Myocyte (in vitro differentiated cells): ENCODE results near the gene CLIP4. TPM values are rescaled to one million over a fixed set of nuclear protein-coding genes. Genes with fewer than 3 reads are reported as not detected.
A peak's percentile ranks its signal among the peaks of the same experiment; 100 is the strongest.

Source experiments
- DNase-seq: peaks from one replicate; pipeline ENCODE4 v3.0.0-alpha.2; 2012; ENCODE audit warnings: low read depth
- total RNA-seq: library from RNA; depleted of rRNA; stranded (reverse); fragments of >200 nt; gene quantifications from 2 replicates; pipeline ENCODE4 v1.2.3, GENCODE V29; 2014

CLIP4 gene
- total RNA-seq, 1 donor from 2014 or later = 126 TPM

GRCh38 chr2:29218550-29219125 lies 103.4 kb downstream of the CLIP4 start:
- DNase-seq = no peak

GRCh38 chr2:29219374-29219773 lies 104.2 kb downstream of the CLIP4 start:
- DNase-seq = no peak

GRCh38 chr2:29220506-29221270 lies 105.5 kb downstream of the CLIP4 start:
- no peak for DNase-seq

- no peak for DNase-seq
Measured at GRCh38 chr2:29222381-29223179, 107.4 kb downstream of the CLIP4 start.

- no peak for DNase-seq
Measured at GRCh38 chr2:29223257-29223656, 108.0 kb downstream of the CLIP4 start.

GRCh38 chr2:29223851-29224692 lies 108.9 kb downstream of the CLIP4 start:
- DNase-seq = peak; percentile 80

GRCh38 chr2:29224693-29225551 lies 109.7 kb downstream of the CLIP4 start:
- DNase-seq = no peak

GRCh38 chr2:29225814-29226213 lies 110.6 kb downstream of the CLIP4 start:
- no peak for DNase-seq

GRCh38 chr2:29226375-29226774 lies 111.2 kb downstream of the CLIP4 start:
- no peak for DNase-seq

- no peak for DNase-seq
Measured at GRCh38 chr2:29226808-29227207, 111.6 kb downstream of the CLIP4 start.

GRCh38 chr2:29227935-29228675 lies 112.9 kb downstream of the CLIP4 start:
- peak; percentile 78 for DNase-seq

- DNase-seq = no peak
Measured at GRCh38 chr2:29228947-29229346, 113.7 kb downstream of the CLIP4 start.

- DNase-seq = peak; percentile 11
Measured at GRCh38 chr2:29229640-29230039, 114.4 kb downstream of the CLIP4 start.

GRCh38 chr2:29232041-29232440 lies 116.8 kb downstream of the CLIP4 start:
- DNase-seq = no peak

GRCh38 chr2:29233428-29233827 lies 118.2 kb downstream of the CLIP4 start:
- DNase-seq = no peak

- DNase-seq = no peak
Measured at GRCh38 chr2:29235411-29235810, 120.2 kb downstream of the CLIP4 start.

GRCh38 chr2:29236074-29236473 lies 120.9 kb downstream of the CLIP4 start:
- no peak for DNase-seq

GRCh38 chr2:29238497-29238896 lies 123.3 kb downstream of the CLIP4 start:
- peak; percentile 56 for DNase-seq
